Measurements from ENCODE around the gene RPL13.

The RPL13 gene

GRCh38 chr16:89547291-89547690 lies 13.2 kb upstream of the RPL13 start:
- H3K4me3 ChIP-seq (ENCODE audit: low read depth, low read length): no peak overlapping the region
- ChIA-PET POLR2A (no interaction called here), CTCF (interaction anchor here (2.1 kb wide), 1 partner anchor 10 kb away, joined by 6 read pairs; no protein-coding TSS in a partner anchor)
- DNase-seq (ENCODE audit: low read depth, low spot score): no peak
- no peak for TF ChIP-seq CTCF (IDR thresholded peaks at IDR 0.05; ENCODE audit: insufficient read depth, low read length, missing control alignments)

- POLR2A ChIA-PET: no interaction called here
- H3K4me3 ChIP-seq (ENCODE audit: low read depth, low read length): no peak overlapping the region
- no peak for DNase-seq (ENCODE audit: low read depth, low spot score)
- no peak for TF ChIP-seq CTCF (IDR thresholded peaks at IDR 0.05; ENCODE audit: insufficient read depth, low read length, missing control alignments)
- CTCF ChIA-PET: interaction anchor here (2.3 kb wide), 1 partner anchor 10 kb away, joined by 22 read pairs; no protein-coding TSS in a partner anchor
Observed at GRCh38 chr16:89547860-89548259, 12.6 kb upstream of the RPL13 start.

GRCh38 chr16:89548344-89549006 lies 12.0 kb upstream of the RPL13 start:
- ChIA-PET POLR2A (no interaction called here), CTCF (interaction anchor here (2.3 kb wide), 1 partner anchor 9 kb away, joined by 22 read pairs; no protein-coding TSS in a partner anchor)
- DNase-seq (ENCODE audit: low read depth, low spot score): no peak
- no peak overlapping the region for H3K4me3 ChIP-seq (ENCODE audit: low read depth, low read length)
- no peak for TF ChIP-seq CTCF (IDR thresholded peaks at IDR 0.05; ENCODE audit: insufficient read depth, low read length, missing control alignments)

- H3K4me3 ChIP-seq (ENCODE audit: low read depth, low read length): no peak overlapping the region
- ChIA-PET POLR2A (no interaction called here), CTCF (interaction anchor here (0.7 to 2.3 kb wide), 4 partner anchors 9 to 256 kb away, joined by 3 to 22 read pairs (median 7); no protein-coding TSS in a partner anchor)
- no peak for DNase-seq (ENCODE audit: low read depth, low spot score)
- TF ChIP-seq CTCF (IDR thresholded peaks at IDR 0.05; ENCODE audit: insufficient read depth, low read length, missing control alignments): no peak
Observed at GRCh38 chr16:89549007-89549700, 11.3 kb upstream of the RPL13 start.

- CTCF ChIA-PET: interaction anchor here (1.4 to 2.3 kb wide), 2 partner anchors 11 to 91 kb away, joined by 7 read pairs; no protein-coding TSS in a partner anchor
- POLR2A ChIA-PET: interaction anchor here (0.6 kb wide), 1 partner anchor 9 kb away, joined by 5 read pairs; no protein-coding TSS in a partner anchor
- TF ChIP-seq CTCF (IDR thresholded peaks at IDR 0.05; ENCODE audit: insufficient read depth, low read length, missing control alignments): no peak
- no peak overlapping the region for H3K4me3 ChIP-seq (ENCODE audit: low read depth, low read length)
- no peak for DNase-seq (ENCODE audit: low read depth, low spot score)
Observed at GRCh38 chr16:89550421-89551007, 10.0 kb upstream of the RPL13 start.

- CTCF ChIA-PET: interaction anchor here (1.1 to 1.4 kb wide), 2 partner anchors 15 to 89 kb away, joined by 3 to 5 read pairs; no protein-coding TSS in a partner anchor
- H3K4me3 ChIP-seq (ENCODE audit: low read depth, low read length): no peak overlapping the region
- TF ChIP-seq CTCF (IDR thresholded peaks at IDR 0.05; ENCODE audit: insufficient read depth, low read length, missing control alignments): no peak
- DNase-seq (ENCODE audit: low read depth, low spot score): no peak
- POLR2A ChIA-PET: no interaction called here
Observed at GRCh38 chr16:89552329-89552728, 8.2 kb upstream of the RPL13 start.
